ENCODE data around the gene SMAD9. TPM values are rescaled to one million over a fixed set of nuclear protein-coding genes. Genes with fewer than 3 reads are reported as not detected.
A peak's percentile ranks its signal among the peaks of the same experiment; 100 is the strongest.
"Not testable (repeated sequence)": the region's sequence is repeated elsewhere in the genome, so short reads cannot be mapped to it uniquely, and the experiment has no call there.

The SMAD9 gene
- total RNA-seq, 1 donor from 2014 or later: 5.0 TPM

GRCh38 chr13:36912369-36912768 lies 7.7 kb downstream of the SMAD9 start:
- no peak for DNase-seq (ENCODE audit: low read depth, low spot score)

- DNase-seq (ENCODE audit: low read depth, low spot score): no peak
These were observed 9.5 kb downstream of the SMAD9 start for GRCh38 chr13:36910545-36910944.

GRCh38 chr13:36907821-36908220 lies 12.2 kb downstream of the SMAD9 start:
- DNase-seq (ENCODE audit: low read depth, low spot score): no peak

- no peak for DNase-seq (ENCODE audit: low read depth, low spot score)
These were observed 12.8 kb downstream of the SMAD9 start for GRCh38 chr13:36907266-36907665.

- no peak for DNase-seq (ENCODE audit: low read depth, low spot score)
These were observed 14.1 kb downstream of the SMAD9 start for GRCh38 chr13:36905944-36906343.

- no peak for DNase-seq (ENCODE audit: low read depth, low spot score)
These were observed 16.0 kb downstream of the SMAD9 start for GRCh38 chr13:36903925-36904595.

- no peak for DNase-seq (ENCODE audit: low read depth, low spot score)
These were observed 22.9 kb downstream of the SMAD9 start for GRCh38 chr13:36897054-36897616.

GRCh38 chr13:36891752-36892151 lies 28.3 kb downstream of the SMAD9 start:
- no peak for DNase-seq (ENCODE audit: low read depth, low spot score)

GRCh38 chr13:36888645-36889044 lies 31.4 kb downstream of the SMAD9 start:
- peak; percentile 22 for DNase-seq (ENCODE audit: low read depth, low spot score)

- no peak for DNase-seq (ENCODE audit: low read depth, low spot score)
These were observed 32.1 kb downstream of the SMAD9 start for GRCh38 chr13:36887758-36888521.

- no peak for DNase-seq (ENCODE audit: low read depth, low spot score)
These were observed 34.1 kb downstream of the SMAD9 start for GRCh38 chr13:36885901-36886300.

GRCh38 chr13:36884235-36884634 lies 35.8 kb downstream of the SMAD9 start:
- DNase-seq (ENCODE audit: low read depth, low spot score): no peak

- DNase-seq (ENCODE audit: low read depth, low spot score): no peak
These were observed 36.2 kb downstream of the SMAD9 start for GRCh38 chr13:36883824-36884223.

GRCh38 chr13:36883392-36883791 lies 36.6 kb downstream of the SMAD9 start:
- not testable (repeated sequence) for DNase-seq (ENCODE audit: low read depth, low spot score)

GRCh38 chr13:36882829-36883390 lies 37.1 kb downstream of the SMAD9 start:
- no peak for DNase-seq (ENCODE audit: low read depth, low spot score)

- no peak for DNase-seq (ENCODE audit: low read depth, low spot score)
These were observed 39.1 kb downstream of the SMAD9 start for GRCh38 chr13:36880961-36881360.

GRCh38 chr13:36879218-36879938 lies 40.7 kb downstream of the SMAD9 start:
- DNase-seq (ENCODE audit: low read depth, low spot score): no peak

- DNase-seq (ENCODE audit: low read depth, low spot score): no peak
These were observed 44.1 kb downstream of the SMAD9 start for GRCh38 chr13:36875961-36876360.

- DNase-seq (ENCODE audit: low read depth, low spot score): no peak
These were observed 44.6 kb downstream of the SMAD9 start for GRCh38 chr13:36875431-36875830.

- no peak for DNase-seq (ENCODE audit: low read depth, low spot score)
These were observed 47.4 kb downstream of the SMAD9 start for GRCh38 chr13:36872621-36873020.

GRCh38 chr13:36870050-36870692 lies 49.9 kb downstream of the SMAD9 start:
- no peak for DNase-seq (ENCODE audit: low read depth, low spot score)
